ENCODE data around the gene MMP1.

MMP1 gene

GRCh38 chr11:102798012-102798746, at the start of gene MMP1:
MMP1 (minus strand) TSS chr11:102798160; CDS start chr11:102798092, 68 bp downstream.
- DNase-seq (ENCODE audit: low read depth), result no peak

GRCh38 chr11:102846292-102846691, 48.3 kb upstream of the MMP1 start:
- no peak for DNase-seq (ENCODE audit: low read depth)

- no peak for DNase-seq (ENCODE audit: low read depth)
Measured at GRCh38 chr11:102843489-102843888, 45.5 kb upstream of the MMP1 start, which contains the start of gene MMP3. MMP3 (minus strand) TSS chr11:102843609; CDS start chr11:102843546, 63 bp downstream.

GRCh38 chr11:102842930-102843329, 45.0 kb upstream of the MMP1 start:
- no peak for DNase-seq (ENCODE audit: low read depth)

GRCh38 chr11:102840018-102840417, 42.1 kb upstream of the MMP1 start:
- no peak for DNase-seq (ENCODE audit: low read depth)

GRCh38 chr11:102837646-102838045, 39.7 kb upstream of the MMP1 start:
- no peak for DNase-seq (ENCODE audit: low read depth)

- DNase-seq (ENCODE audit: low read depth), result no peak
Measured at GRCh38 chr11:102837156-102837555, 39.2 kb upstream of the MMP1 start.

- no peak for DNase-seq (ENCODE audit: low read depth)
Measured at GRCh38 chr11:102836290-102836875, 38.4 kb upstream of the MMP1 start.

- no peak for DNase-seq (ENCODE audit: low read depth)
Measured at GRCh38 chr11:102833731-102834130, 35.8 kb upstream of the MMP1 start.

GRCh38 chr11:102832612-102833011, 34.7 kb upstream of the MMP1 start:
- no peak for DNase-seq (ENCODE audit: low read depth)

GRCh38 chr11:102831489-102832440, 33.8 kb upstream of the MMP1 start:
- no peak for DNase-seq (ENCODE audit: low read depth)

GRCh38 chr11:102831128-102831488, 33.1 kb upstream of the MMP1 start:
- no peak for DNase-seq (ENCODE audit: low read depth)

- DNase-seq (ENCODE audit: low read depth), result no peak
Measured at GRCh38 chr11:102830001-102830727, 32.2 kb upstream of the MMP1 start.

GRCh38 chr11:102829316-102830000, 31.5 kb upstream of the MMP1 start:
- no peak for DNase-seq (ENCODE audit: low read depth)

GRCh38 chr11:102824556-102824955, 26.6 kb upstream of the MMP1 start:
- DNase-seq (ENCODE audit: low read depth), result no peak

GRCh38 chr11:102819491-102819890, 21.5 kb upstream of the MMP1 start:
- DNase-seq (ENCODE audit: low read depth), result no peak

- DNase-seq (ENCODE audit: low read depth), result no peak
Measured at GRCh38 chr11:102813484-102813883, 15.5 kb upstream of the MMP1 start.

GRCh38 chr11:102812188-102812587, 14.2 kb upstream of the MMP1 start:
- no peak for DNase-seq (ENCODE audit: low read depth)

GRCh38 chr11:102810950-102811660, 13.1 kb upstream of the MMP1 start:
- no peak for DNase-seq (ENCODE audit: low read depth)

- DNase-seq (ENCODE audit: low read depth), result no peak
Measured at GRCh38 chr11:102809971-102810370, 12.0 kb upstream of the MMP1 start.

- no peak for DNase-seq (ENCODE audit: low read depth)
Measured at GRCh38 chr11:102807921-102808320, 10.0 kb upstream of the MMP1 start.
